Measurements from ENCODE around the gene NKAP. TPM values are rescaled to one million over a fixed set of nuclear protein-coding genes. Genes with fewer than 3 reads are reported as not detected.
A peak's percentile ranks its signal among the peaks of the same experiment; 100 is the strongest.

NKAP gene
- total RNA-seq, 1 experiment from 2014 or later: 7.3 TPM

GRCh38 chrX:119948381-119948780, 4.8 kb upstream of the NKAP start:
- no peak overlapping the region for H3K4ac ChIP-seq (ENCODE audit: low read depth, low read length)

More at GRCh38 chrX:119948381-119948780, 4.8 kb upstream of the NKAP start:
- Histone ChIP-seq H2AFZ (ENCODE audit: low read length) (no peak overlapping the region), H3K14ac (ENCODE audit: insufficient read depth, low read length) (no peak overlapping the region), H4K8ac (replicated peaks; ENCODE audit: insufficient read length, low read depth, low read length) (no peak overlapping the region), H3K9me3 (ENCODE audit: control insufficient read depth, low read depth, low read length) (peaks cover 14% of the 10 kb centered on the region), H3K4me2 (ENCODE audit: insufficient read depth, insufficient read length, low read length) (no peak overlapping the region), H3K4me1 (ENCODE audit: insufficient read depth, low read length) (no peaks in the 10 kb centered on the region), H2BK5ac (ENCODE audit: insufficient read length, low read length) (no peak overlapping the region), H3K23ac (ENCODE audit: insufficient read length, low read depth, low read length) (no peak overlapping the region), H2BK20ac (ENCODE audit: low read depth, low read length, poor library complexity, severe bottlenecking) (no peak overlapping the region), H3K18ac (ENCODE audit: insufficient read length, low read depth, low read length) (no peak overlapping the region), H4K20me1 (ENCODE audit: control insufficient read depth, insufficient read depth, insufficient read length) (no peaks in the 10 kb centered on the region), H2AK5ac (ENCODE audit: insufficient read length, low read length) (no peak overlapping the region), H2BK15ac (ENCODE audit: low read depth, low read length) (no peak overlapping the region), H3K9ac (ENCODE audit: extremely low read depth, insufficient read length, low read length) (no peak overlapping the region), H3K79me1 (ENCODE audit: insufficient read depth, low read depth, low read length, poor library complexity, severe bottlenecking) (no peaks in the 10 kb centered on the region), H4K5ac (ENCODE audit: insufficient read length, low read depth, low read length) (no peak overlapping the region), H3K27ac (ENCODE audit: insufficient read length, low read depth, low read length) (no peak overlapping the region), H3K23me2 (ENCODE audit: insufficient read length, low read depth, low read length, poor library complexity, severe bottlenecking) (no peaks in the 10 kb centered on the region), H3K56ac (ENCODE audit: insufficient read length, low read depth, low read length) (no peak overlapping the region), H3T11ph (ENCODE audit: low read length) (no peak overlapping the region), H4K91ac (ENCODE audit: insufficient read length, low read depth, low read length) (no peak overlapping the region), H2BK12ac (ENCODE audit: insufficient read length, low read depth, low read length) (no peak overlapping the region), H3K79me2 (ENCODE audit: insufficient read depth, low read length) (no peaks in the 10 kb centered on the region), H3K27me3 (ENCODE audit: insufficient read depth, low read length) (no peaks in the 10 kb centered on the region), H2BK120ac (ENCODE audit: low read depth, low read length, poor library complexity, severe bottlenecking) (no peak overlapping the region)
- H3K36me3 Mint-ChIP-seq (ENCODE audit: insufficient read depth in 1 of 3, low read depth in 3 of 3): peaks cover 0 to 2% (median 0%) of the 10 kb centered on the region in 3 experiments; a peak in 2 of 7 replicates
- peak; percentile 47; the same call in 2 of the 3 replicates for TF ChIP-seq CTCF (conservative IDR thresholded peaks at IDR 0.05)
- H3K9me3 Mint-ChIP-seq: peaks cover 50 to 61% of the 10 kb centered on the region in 2 experiments
- 0 out of 4 replicates have a peak, but pooled peaks cover 0 to 2% of the 10 kb centered on the region in 2 experiments for H3K4me1 Mint-ChIP-seq
- H3K4me3 Mint-ChIP-seq: no peak overlapping the region
- H3K27ac Mint-ChIP-seq: no peak overlapping the region
- DNase-seq: no peak
- no CpG with 5 or more reads among the region's 5 CpGs for WGBS (ENCODE audit: extremely low coverage, insufficient read length, low lambda C conversion rate)
- no peaks in the 10 kb centered on the region for H3K27me3 Mint-ChIP-seq (ENCODE audit: low read depth)

Measured in H9 (cell line).